ENCODE data around the gene SPDYE6. TPM values are rescaled to one million over a fixed set of nuclear protein-coding genes. Genes with fewer than 3 reads are reported as not detected.

SPDYE6 gene
- total and polyA plus RNA-seq, 2 of the 4 experiments (the other 2 are of a cell fraction): not detected

- H3K23ac ChIP-seq (ENCODE audit: low read depth, low read length): no peak overlapping the region
- dilution Hi-C loops (cut with HindIII; ENCODE audit: low sequenced_read_pairs, unreplicated experiment): no loop called here
- TF ChIP-seq MAFK (IDR thresholded peaks at IDR 0.05; ENCODE audit: low read depth, low read length): no peak
- no peak for TF ChIP-seq RAD21 (IDR thresholded peaks at IDR 0.05; ENCODE audit: low read length)
- TF ChIP-seq FOS (IDR thresholded peaks at IDR 0.05; ENCODE audit: low read depth, low read length): no peak
- TF ChIP-seq SMC3 (IDR thresholded peaks at IDR 0.05; ENCODE audit: low read depth, low read length): no peak
- no peak for TF ChIP-seq NFE2L2 (IDR thresholded peaks at IDR 0.05; ENCODE audit: low read depth, low read length)
- no peak for TF ChIP-seq MXI1 (IDR thresholded peaks at IDR 0.05; ENCODE audit: borderline replicate concordance, low read depth, low read length)
- TF ChIP-seq BHLHE40 (IDR thresholded peaks at IDR 0.05; ENCODE audit: low read depth, low read length): no peak
- no peak for TF ChIP-seq POLR2A (IDR thresholded peaks at IDR 0.05; ENCODE audit: low read depth, low read length)
- TF ChIP-seq USF2 (IDR thresholded peaks at IDR 0.05; ENCODE audit: low read depth, low read length): no peak
- TF ChIP-seq CEBPB (IDR thresholded peaks at IDR 0.05; ENCODE audit: low read depth, low read length): no peak
- TF ChIP-seq MAZ (IDR thresholded peaks at IDR 0.05; ENCODE audit: borderline replicate concordance, low read depth, low read length): no peak
- no peak for TF ChIP-seq ELK1 (IDR thresholded peaks at IDR 0.05; ENCODE audit: borderline replicate concordance, low read depth, low read length)
- TF ChIP-seq RCOR1 (IDR thresholded peaks at IDR 0.05; ENCODE audit: insufficient replicate concordance, low read length): no peak
- no peak for TF ChIP-seq RFX5 (IDR thresholded peaks at IDR 0.05; ENCODE audit: low read depth, low read length)
- TF ChIP-seq CTCF (conservative IDR thresholded peaks at IDR 0.05; ENCODE audit: low read depth, low read length): no peak
Measured at GRCh38 chr7:102305414-102306268, 50.6 kb downstream of the SPDYE6 start.

More at GRCh38 chr7:102305414-102306268, 50.6 kb downstream of the SPDYE6 start:
- Histone ChIP-seq H3K14ac (replicated peaks; ENCODE audit: low read depth, low read length) (no peak overlapping the region), H3K56ac (ENCODE audit: extremely low read depth, insufficient read depth, low read length) (no peak overlapping the region), H3K9me3 (ENCODE audit: control insufficient read depth, insufficient read depth, low read length) (no peaks in the 10 kb centered on the region), H3K9ac (ENCODE audit: low read depth, low read length) (no peak overlapping the region), H4K20me1 (ENCODE audit: insufficient read depth, low read length) (no peaks in the 10 kb centered on the region), H3K9me1 (ENCODE audit: insufficient read depth, low read length) (peaks cover 20% of the 10 kb centered on the region), H2BK15ac (ENCODE audit: low read depth, low read length) (no peak overlapping the region), H3K79me1 (ENCODE audit: low read depth in 1 of 2, low read length in 2 of 2) (0 out of 4 replicates have a peak, but pooled peaks cover 0 to 8% of the 10 kb centered on the region in 2 experiments), H3K4me1 (ENCODE audit: control insufficient read depth, insufficient read depth, low read length) (peaks cover 11% of the 10 kb centered on the region), H2AK9ac (replicated peaks; ENCODE audit: low read depth, low read length, poor library complexity) (no peak overlapping the region), H2AK5ac (ENCODE audit: low read depth, low read length) (no peak overlapping the region), H2BK120ac (ENCODE audit: low read depth, low read length) (no peak overlapping the region), H3K4ac (ENCODE audit: low read depth, low read length) (no peak overlapping the region), H4K5ac (ENCODE audit: low read depth, low read length) (no peak overlapping the region), H3K27me3 (ENCODE audit: control insufficient read depth, insufficient read depth, low read length) (no peaks in the 10 kb centered on the region), H3K4me3 (ENCODE audit: insufficient read depth, low read depth, low read length) (no peak overlapping the region), H2AFZ (replicated peaks; ENCODE audit: low read length, poor library complexity) (no peak overlapping the region), H4K91ac (ENCODE audit: insufficient read depth, low read depth, low read length) (no peak overlapping the region), H3K36me3 (ENCODE audit: control insufficient read depth, insufficient read depth, low read length) (peaks cover 2% of the 10 kb centered on the region; the same call in 1 of the 2 replicates), H3K18ac (ENCODE audit: low read depth, low read length) (no peak overlapping the region), H4K8ac (ENCODE audit: low read depth in 2 of 2, low read length in 2 of 2) (no peak overlapping the region; a peak in 1 of 4 replicates), H3K27ac (ENCODE audit: insufficient read depth, low read length) (no peak overlapping the region), H2BK5ac (ENCODE audit: low read depth, low read length, poor library complexity, severe bottlenecking) (no peak overlapping the region), H2BK20ac (ENCODE audit: low read depth, low read length) (no peak overlapping the region), H3K4me2 (ENCODE audit: low read depth, low read length) (no peak overlapping the region)
- no peak for DNase-seq
- no TSS peak for BruUV-seq (replicated peaks)
- WGBS, 2 experiments (ENCODE audit: extremely low coverage in 2 of 2, insufficient read length in 1 of 2): 77% methylated on average over 2 of the region's 17 CpGs; no CpG with 5 or more reads in 1 of the 2 experiments
- intact Hi-C loops (cut with micrococcal nuclease) (loop anchor here (2.0 kb wide), 1 partner anchor 19 kb away; the partner anchor contains the start of gene SH2B2), in situ Hi-C loops (cut with MboI; ENCODE audit: low sequenced_read_pairs) (no loop called here)
- CTCF ChIA-PET: no interaction called here
- no peak for ATAC-seq (ENCODE audit: low read depth)
- POLR2A ChIA-PET (ENCODE audit: unreplicated experiment): no interaction called here

All from IMR-90 (cell line).